Stomach smooth muscle (tissue), 2 donors: ENCODE measurements around the gene TTC39B.

Experiments used
- H3K27ac ChIP-seq: one replicate; pipeline ENCODE4 v1.7.0; 2013; ENCODE audit warnings: mild to moderate bottlenecking, low read length, inconsistent platforms
- H3K27me3 ChIP-seq, 2 donors: one replicate each; pipeline ENCODE4 v1.7.0; 2013; ENCODE audit warnings: low read length in 2 of 2; ENCODE audit not compliant: insufficient read depth in 2 of 2, control insufficient read depth in 1 of 2
- H3K36me3 ChIP-seq, 2 donors: one replicate each; pipeline ENCODE4 v1.7.0; 2013; ENCODE audit warnings: low read length in 2 of 2; ENCODE audit not compliant: control insufficient read depth in 2 of 2, insufficient read depth in 2 of 2
- H3K4me1 ChIP-seq: one replicate; pipeline ENCODE4 v1.7.0; 2013; ENCODE audit warnings: low read length; ENCODE audit not compliant: control insufficient read depth, insufficient read depth
- H3K4me3 ChIP-seq, 2 donors: one replicate each; pipeline ENCODE4 v1.7.0; 2013; ENCODE audit warnings: low read length in 2 of 2
- H3K9ac ChIP-seq, 2 donors: one replicate each; pipeline ENCODE4 v1.7.0; 2013; ENCODE audit warnings: low read length in 2 of 2, mild to moderate bottlenecking in 1 of 2
- H3K9me3 ChIP-seq, 2 donors: one replicate each; pipeline ENCODE4 v1.7.0; 2013; ENCODE audit warnings: low read length in 2 of 2; ENCODE audit not compliant: control insufficient read depth in 2 of 2
- donor health status: healthy.
- donor health status: Pancreatic carcinoma.

Gene TTC39B

GRCh38 chr9:15211160-15211814 is 95.7 kb downstream of the TTC39B start:
- no peaks in the 10 kb centered on the region for H3K27me3 ChIP-seq
- no peaks in the 10 kb centered on the region for H3K9me3 ChIP-seq
- H3K27ac ChIP-seq: no peak overlapping the region
- H3K36me3 ChIP-seq: peaks cover 0 to 3% of the 10 kb centered on the region in 2 donors
- no peak overlapping the region for H3K4me3 ChIP-seq
- H3K9ac ChIP-seq: no peak overlapping the region
- H3K4me1 ChIP-seq: peaks cover 4% of the 10 kb centered on the region

- no peaks in the 10 kb centered on the region for H3K9me3 ChIP-seq
- no peak overlapping the region for H3K4me3 ChIP-seq
- H3K9ac ChIP-seq: no peak overlapping the region
- peaks cover 4% of the 10 kb centered on the region for H3K4me1 ChIP-seq
- H3K36me3 ChIP-seq: peaks cover 2 to 10% of the 10 kb centered on the region in 2 donors
- H3K27me3 ChIP-seq: no peaks in the 10 kb centered on the region
- no peak overlapping the region for H3K27ac ChIP-seq
Measured at GRCh38 chr9:15206903-15207696, 99.9 kb downstream of the TTC39B start.

DNA sequence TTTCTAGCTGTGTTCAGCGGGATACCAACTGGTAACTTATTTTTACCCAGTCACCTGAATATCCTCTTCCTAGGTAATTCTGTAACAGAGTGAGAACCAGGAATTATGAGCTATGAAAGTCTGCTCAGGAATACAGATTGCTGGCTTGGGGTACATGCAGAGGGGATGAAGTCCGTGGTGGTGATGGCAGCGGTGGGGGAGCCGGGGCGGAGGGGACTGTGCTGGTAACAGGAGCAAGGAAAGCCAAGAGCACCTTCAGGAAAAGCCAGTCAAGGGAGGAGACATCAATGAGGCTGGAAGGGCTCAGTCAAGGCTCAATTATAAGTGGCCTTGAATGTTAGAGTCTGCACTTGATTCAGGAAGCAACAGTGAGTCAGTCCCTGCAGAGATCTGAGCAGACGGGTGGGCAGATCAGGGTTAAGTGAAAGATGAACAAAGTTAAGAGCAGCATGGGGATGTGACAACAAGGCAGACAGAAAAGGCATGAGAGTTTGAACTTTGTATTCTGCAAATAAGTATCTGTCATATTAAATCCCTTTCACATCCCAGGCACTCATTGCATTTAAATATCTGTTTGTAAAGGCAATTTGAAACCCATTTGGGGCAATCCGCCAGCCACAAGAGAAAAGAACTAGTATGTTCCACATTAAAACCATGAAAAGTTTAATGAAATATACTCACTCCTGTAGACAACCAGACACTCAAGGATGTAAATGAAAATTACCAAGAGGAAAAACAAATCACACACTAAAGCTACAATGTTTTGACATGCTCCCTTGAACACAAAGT is 101.2 kb downstream of the TTC39B start:
- peaks cover 8 to 15% of the 10 kb centered on the region in 2 donors for H3K36me3 ChIP-seq
- H3K9me3 ChIP-seq: no peaks in the 10 kb centered on the region
- no peak overlapping the region for H3K9ac ChIP-seq
- H3K27ac ChIP-seq: no peak overlapping the region
- H3K27me3 ChIP-seq: no peaks in the 10 kb centered on the region
- H3K4me3 ChIP-seq: no peak overlapping the region
- no peaks in the 10 kb centered on the region for H3K4me1 ChIP-seq

GRCh38 chr9:15203581-15203980 is 103.4 kb downstream of the TTC39B start:
- no peak overlapping the region for H3K4me3 ChIP-seq
- H3K27ac ChIP-seq: no peak overlapping the region
- no peaks in the 10 kb centered on the region for H3K9me3 ChIP-seq
- H3K9ac ChIP-seq: no peak overlapping the region
- H3K27me3 ChIP-seq: no peaks in the 10 kb centered on the region
- H3K36me3 ChIP-seq: peaks cover 8 to 11% of the 10 kb centered on the region in 2 donors
- no peaks in the 10 kb centered on the region for H3K4me1 ChIP-seq

GRCh38 chr9:15200111-15200510 is 106.9 kb downstream of the TTC39B start:
- no peaks in the 10 kb centered on the region for H3K9me3 ChIP-seq
- H3K9ac ChIP-seq: no peak overlapping the region
- H3K36me3 ChIP-seq: peaks cover 8 to 11% of the 10 kb centered on the region in 2 donors
- H3K4me3 ChIP-seq: no peak overlapping the region
- no peak overlapping the region for H3K27ac ChIP-seq
- no peaks in the 10 kb centered on the region for H3K4me1 ChIP-seq
- no peaks in the 10 kb centered on the region for H3K27me3 ChIP-seq

DNA sequence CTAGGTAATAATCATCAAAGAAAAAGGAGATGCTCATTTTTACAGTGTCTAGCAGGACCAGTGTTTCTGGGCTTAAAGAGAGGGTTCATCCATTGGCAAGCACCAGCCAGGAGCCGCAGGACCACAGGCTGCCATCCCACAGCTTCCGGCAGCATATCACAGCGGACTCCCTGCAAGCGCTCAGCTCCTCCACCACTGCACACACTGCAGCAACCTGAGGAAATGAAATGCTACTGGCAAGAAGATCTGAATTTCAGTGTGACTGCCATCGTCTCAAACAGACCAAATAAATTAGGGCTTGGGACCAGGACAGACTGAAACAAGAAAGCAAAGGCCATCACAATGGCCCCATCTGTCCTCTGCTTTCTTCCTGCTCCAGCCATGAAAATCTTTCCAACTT is 114.2 kb downstream of the TTC39B start:
- Histone ChIP-seq H3K36me3 (peaks cover 16 to 26% of the 10 kb centered on the region in 2 donors), H3K9ac (no peak overlapping the region), H3K4me3 (no peak overlapping the region), H3K4me1 (no peaks in the 10 kb centered on the region), H3K27ac (no peak overlapping the region), H3K27me3 (no peaks in the 10 kb centered on the region), H3K9me3 (no peaks in the 10 kb centered on the region)

GRCh38 chr9:15191378-15191777 is 115.6 kb downstream of the TTC39B start:
- H3K4me1 ChIP-seq: no peaks in the 10 kb centered on the region
- no peak overlapping the region for H3K9ac ChIP-seq
- H3K27ac ChIP-seq: no peak overlapping the region

GRCh38 chr9:15189481-15189880 is 117.5 kb downstream of the TTC39B start:
- Histone ChIP-seq H3K4me1 (no peaks in the 10 kb centered on the region), H3K9ac (no peak overlapping the region), H3K4me3 (no peak overlapping the region), H3K27ac (no peak overlapping the region), H3K9me3 (no peaks in the 10 kb centered on the region), H3K27me3 (no peaks in the 10 kb centered on the region), H3K36me3 (peaks cover 23 to 40% of the 10 kb centered on the region in 2 donors)

More at GRCh38 chr9:15191378-15191777, 115.6 kb downstream of the TTC39B start:
- Histone ChIP-seq H3K36me3 (peaks cover 22 to 33% of the 10 kb centered on the region in 2 donors), H3K27me3 (no peaks in the 10 kb centered on the region), H3K4me3 (no peak overlapping the region), H3K9me3 (no peaks in the 10 kb centered on the region)

DNA sequence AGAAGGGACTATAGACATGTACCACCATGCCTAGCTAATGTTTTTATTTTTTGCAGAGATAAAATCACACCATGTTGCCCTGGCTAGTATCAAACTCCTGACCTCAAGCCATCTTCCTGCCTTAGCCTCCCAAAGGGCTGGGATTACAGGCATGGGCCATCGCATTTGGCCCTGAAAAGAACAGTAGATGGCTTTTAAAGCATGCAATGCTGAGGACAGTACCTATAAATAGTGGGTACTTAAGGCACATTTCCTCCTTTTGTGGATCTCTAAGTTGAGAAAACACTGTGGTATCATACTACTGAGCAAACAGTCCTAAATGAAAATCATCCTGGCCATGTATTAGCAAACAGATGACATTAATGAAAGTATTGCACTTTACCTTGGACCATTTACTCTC is 119.4 kb downstream of the TTC39B start:
- no peak overlapping the region for H3K9ac ChIP-seq
- H3K36me3 ChIP-seq: peaks cover 23 to 38% of the 10 kb centered on the region in 2 donors
- H3K4me3 ChIP-seq: no peak overlapping the region
- no peaks in the 10 kb centered on the region for H3K4me1 ChIP-seq
- no peaks in the 10 kb centered on the region for H3K27me3 ChIP-seq
- H3K9me3 ChIP-seq: no peaks in the 10 kb centered on the region
- no peak overlapping the region for H3K27ac ChIP-seq

GRCh38 chr9:15182730-15183129 is 124.3 kb downstream of the TTC39B start:
- Histone ChIP-seq H3K4me3 (no peak overlapping the region), H3K4me1 (no peaks in the 10 kb centered on the region), H3K36me3 (peaks cover 18% of the 10 kb centered on the region in 2 donors), H3K27ac (no peak overlapping the region), H3K9ac (no peak overlapping the region), H3K27me3 (no peaks in the 10 kb centered on the region), H3K9me3 (no peaks in the 10 kb centered on the region)
